GM19023 (cell line): ENCODE results near the gene TPK1.

Experiments
- ATAC-seq: cut with Tn5 transposase; IDR thresholded peaks from one replicate; pipeline ENCODE4 v1.9.1; 2021; ENCODE audit warnings: mild to moderate bottlenecking, moderate library complexity; ENCODE audit not compliant: unreplicated experiment

TPK1 gene

DNA sequence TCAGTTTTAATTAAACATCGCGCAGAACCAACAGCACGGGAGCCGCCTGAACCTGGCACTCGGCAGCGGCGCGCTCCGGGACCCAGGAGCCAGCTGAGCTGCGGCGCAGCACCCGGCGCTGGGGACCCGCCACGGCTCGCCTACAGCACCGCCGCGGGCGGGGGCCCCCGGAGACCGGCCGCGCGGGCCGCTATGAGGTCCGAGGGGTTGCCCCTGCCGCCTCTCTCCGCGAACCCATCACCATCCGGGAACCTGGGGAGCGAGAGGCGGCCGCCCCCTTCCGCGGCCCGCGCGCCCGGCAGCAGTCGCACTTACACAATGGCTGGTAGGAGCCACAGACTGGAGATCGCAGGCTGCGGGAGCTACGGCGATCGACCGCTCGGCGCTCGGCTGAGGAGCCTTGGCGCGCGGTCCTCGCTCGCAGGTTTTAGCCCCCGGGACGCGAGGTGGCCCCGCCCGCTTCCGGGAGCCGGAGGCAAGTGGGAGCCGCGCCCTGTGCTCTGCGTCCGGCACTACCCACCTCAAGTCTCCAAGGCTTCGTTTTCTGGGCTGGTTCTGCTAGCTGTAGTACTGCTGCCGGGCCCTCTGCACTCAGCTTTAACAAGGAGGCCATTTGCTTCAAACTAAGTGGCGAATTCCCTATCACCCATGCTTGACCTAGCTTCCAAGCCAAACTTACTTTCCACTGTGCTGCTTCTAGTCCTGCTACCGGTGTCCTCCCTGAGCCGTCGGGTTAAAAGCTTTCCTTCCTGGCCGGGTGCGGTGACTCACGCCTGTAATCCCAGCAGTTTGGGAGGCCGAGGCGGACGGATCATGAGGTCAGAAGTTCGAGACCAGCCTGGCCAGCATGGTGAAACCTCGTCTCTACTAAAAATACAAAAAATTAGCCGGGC lies at the start of gene TPK1:
Gene TPK1, minus strand, starts transcription at position 402 of the 893 bp plus-strand sequence. CDS start 451 bp downstream, outside the sequence.
- ATAC-seq = peak; percentile 90

DNA sequence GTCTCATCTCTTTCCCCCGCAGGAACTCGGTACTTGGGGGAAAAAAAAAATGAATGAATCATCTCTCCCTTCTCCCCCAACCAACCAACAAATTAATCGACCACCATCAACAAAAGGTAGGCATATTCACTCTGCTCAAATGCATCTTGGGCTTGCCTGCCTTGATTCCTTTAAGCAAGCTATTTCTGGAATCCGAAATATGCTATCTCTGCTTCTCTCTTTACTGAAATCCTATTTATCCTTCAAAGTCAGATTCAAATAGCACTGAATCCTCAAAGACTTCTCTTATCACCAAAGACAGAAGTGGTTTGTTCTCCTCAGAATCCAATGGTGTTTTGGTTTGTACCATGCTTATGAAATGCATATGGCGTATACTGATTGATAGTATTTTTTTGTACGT lies 49.6 kb upstream of the TPK1 start:
- ATAC-seq = no peak

DNA sequence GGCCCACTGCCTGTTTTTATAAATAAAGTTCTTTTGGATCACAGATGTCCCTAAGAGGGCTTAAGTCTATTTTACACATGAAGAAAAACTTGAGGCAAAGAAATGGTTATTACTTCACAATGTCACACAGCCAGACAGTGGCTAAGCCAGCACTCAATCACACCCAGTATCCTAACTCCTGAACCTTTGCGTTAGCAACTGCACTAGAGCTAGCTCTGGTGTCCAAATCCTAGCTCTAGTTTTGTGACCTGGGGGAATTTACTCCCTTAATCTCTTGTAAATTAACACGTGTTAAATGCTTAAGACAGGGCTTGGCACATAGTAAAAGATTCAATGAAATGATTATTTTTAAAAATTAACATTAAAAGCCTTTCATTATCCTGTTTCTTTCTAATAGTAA lies 49.0 kb upstream of the TPK1 start:
- no peak for ATAC-seq

DNA sequence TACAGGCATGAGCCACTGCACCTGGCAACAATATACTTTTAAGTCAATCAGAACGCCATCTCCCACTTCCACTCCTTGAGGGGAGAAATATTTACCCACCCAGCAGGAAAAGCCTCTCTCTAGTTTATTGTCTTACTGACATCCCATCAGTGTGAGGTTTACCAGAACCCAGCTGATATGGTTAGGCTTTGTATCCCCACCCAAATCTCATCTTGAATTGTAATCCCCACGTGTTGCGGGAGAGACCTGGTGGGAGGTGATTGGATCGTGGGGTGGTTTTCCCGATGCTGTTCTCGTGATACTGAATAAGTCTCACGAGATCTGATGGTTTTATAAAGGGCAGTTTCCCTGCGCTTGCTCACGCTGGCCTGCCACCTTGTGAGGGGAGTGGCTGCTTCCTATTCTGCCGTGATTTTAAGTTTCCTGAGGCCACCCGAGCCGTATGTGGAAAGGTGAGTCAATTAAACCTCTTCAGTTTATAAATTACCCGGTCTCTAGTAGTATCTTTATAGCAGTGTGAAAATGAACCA lies 37.5 kb upstream of the TPK1 start:
- ATAC-seq = no peak

DNA sequence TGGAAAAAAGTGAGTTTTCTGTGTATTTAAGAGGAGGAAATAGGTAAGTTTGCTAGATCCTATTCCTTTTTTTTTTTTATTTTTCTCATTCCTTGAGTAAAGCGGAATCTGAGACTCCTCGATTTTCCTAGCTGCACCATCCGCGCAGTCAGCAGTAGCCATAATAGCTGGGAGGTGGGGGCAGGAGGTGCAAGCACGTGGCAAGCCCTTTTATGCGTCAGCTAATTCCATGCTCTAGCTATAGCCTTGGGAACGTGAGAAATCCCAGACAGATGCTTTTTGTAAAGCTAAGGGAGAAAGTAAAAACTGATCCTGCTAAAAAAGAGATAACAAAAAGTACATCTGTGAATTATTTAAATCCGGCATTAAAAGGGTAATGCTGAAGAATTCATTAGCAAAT lies 33.2 kb upstream of the TPK1 start:
- no peak for ATAC-seq

DNA sequence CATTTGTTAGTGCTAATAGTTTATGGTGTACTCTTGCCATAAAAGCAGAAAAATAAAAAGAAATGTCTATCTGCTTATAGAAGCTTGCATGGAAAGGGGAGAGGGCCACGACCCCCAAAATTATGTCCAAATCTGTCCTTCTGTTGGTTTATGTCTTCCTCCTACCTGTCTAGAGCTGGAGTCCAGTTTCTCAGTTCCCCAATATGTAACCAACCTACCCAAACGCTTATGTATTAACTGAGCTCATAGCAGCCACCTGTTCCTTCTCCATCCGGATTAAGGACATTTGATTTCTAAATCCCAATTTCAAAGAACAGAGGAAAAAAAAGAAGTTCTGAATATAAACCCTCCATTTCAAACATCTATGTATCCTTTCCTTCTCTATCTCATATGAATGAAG lies 30.3 kb upstream of the TPK1 start:
- ATAC-seq = no peak

DNA sequence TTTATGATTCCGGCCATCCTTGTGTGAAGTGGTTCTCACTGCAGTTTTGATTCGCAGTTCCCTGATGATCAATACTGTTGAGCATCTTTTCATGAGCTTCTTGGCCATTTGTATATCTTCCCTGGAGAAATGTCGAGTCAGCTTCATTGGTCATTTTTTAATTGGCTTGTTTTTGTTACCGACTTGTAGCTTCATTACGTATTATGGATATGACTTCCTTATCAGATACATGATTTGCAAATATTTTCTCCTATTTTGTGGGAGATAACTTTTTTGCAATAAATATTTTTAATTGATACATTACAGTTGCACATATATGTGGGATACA lies 27.4 kb upstream of the TPK1 start:
- ATAC-seq = no peak

DNA sequence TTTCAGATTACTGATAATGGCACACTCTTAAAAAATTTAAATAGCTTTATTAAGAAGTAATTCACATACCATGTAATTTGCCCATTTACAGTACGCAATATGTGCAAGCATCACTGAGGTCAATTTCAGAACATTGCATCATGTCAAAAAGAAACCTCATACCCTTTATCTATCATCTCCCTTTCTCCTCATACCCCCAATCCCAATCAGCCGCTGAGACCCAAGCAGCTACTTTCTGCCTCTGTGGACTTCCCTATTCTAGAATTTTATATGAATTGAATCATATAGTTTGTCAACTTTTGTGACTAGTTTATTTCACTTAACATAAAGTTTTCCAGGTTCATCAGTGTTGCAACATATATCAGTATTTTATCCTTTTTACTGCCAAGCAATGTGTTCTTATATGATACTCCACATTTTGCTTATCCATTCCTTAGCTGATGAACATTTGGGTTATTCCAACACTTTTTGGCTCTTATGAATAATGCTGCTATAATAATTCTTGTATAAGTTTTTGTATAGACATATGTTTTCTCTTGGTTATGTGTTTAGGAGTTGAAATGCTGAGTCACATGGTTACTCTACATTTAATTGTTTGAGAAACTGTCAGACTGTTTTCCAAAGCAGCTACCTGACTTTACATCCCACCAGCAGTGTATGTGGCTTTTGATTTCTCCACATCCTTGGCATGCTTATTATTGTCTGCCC lies 26.9 kb upstream of the TPK1 start:
- no peak for ATAC-seq

DNA sequence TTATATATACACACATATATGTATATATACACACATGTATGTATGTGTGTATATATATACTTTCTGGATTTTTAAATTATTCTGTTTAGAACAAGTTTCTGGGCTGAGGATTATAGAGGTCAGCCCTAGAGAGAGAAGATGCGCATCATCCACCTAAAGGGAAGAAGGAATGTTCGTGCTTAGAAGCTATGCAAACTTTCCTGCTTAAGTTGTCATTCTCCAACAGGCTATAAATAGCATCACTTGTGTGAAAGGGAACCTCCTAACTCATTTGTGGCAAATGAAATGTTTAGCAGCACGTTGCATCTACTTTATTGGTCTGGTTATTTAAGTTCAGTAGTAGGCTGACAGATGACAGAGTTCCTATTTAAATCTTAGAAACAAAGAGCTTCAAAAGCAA lies 23.9 kb upstream of the TPK1 start:
- ATAC-seq = no peak

DNA sequence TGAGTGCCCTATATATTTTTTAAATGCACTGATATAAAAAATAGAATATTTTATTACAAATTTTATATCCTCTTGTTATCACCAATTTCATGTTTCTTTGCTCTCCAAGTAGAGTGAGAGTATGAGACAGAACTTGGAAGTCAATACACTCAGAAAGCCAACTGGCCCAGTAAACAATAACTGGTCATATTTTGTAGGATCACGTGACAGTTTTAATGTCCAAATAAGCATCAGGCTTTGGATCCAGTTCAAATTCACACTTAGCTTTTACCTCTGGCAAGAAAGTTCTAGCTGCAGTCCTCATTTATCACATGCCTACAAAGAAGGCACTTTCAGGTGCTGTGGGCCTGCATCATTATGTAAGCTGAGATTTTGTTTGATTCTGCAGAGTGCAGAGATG lies 21.6 kb upstream of the TPK1 start:
- no peak for ATAC-seq

DNA sequence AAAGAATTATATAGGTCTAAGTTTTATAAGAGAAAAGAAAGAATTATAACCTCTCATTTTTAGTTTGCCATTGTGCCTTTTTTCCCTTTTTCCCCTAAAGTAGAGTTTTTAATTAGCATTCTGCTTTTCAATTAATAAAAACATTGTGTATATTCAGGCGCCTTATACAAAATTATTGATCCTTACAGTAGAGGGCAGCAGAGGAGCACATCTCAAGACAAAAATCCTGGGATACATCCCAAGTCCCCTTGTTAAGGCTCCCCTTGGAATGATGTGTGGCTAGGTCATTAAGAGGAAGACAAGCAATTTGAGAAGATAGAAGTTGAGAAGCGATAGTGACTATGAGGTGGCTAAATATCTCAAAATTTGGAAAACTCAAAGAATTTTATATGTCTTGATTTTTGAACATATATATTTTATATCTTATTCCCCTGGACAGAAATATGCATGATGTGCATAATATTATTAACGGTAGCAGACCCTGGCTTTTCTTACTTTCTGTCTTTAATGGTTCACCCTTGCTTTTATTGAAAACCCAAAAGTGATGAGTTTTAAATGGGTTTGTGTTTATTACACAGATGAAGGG lies 19.1 kb upstream of the TPK1 start:
- no peak for ATAC-seq

DNA sequence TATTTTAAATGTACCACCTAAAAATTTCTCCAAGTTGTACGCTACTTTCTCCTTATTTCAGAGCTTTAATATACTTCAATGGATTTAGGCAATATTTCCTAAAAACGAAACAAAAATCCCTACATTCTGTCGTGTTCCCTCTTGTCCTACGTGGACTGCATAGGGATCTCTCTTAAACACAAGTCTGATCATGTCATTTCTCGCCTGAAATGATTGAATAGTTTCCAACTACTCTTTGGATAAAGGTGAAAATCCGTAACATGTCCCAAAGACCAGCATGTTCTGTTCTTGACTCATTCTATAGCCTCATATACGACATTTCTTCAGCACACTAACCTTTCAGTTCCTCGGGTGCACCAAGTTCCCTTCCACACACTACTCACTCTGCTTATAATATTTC lies 17.7 kb upstream of the TPK1 start:
- ATAC-seq = no peak

DNA sequence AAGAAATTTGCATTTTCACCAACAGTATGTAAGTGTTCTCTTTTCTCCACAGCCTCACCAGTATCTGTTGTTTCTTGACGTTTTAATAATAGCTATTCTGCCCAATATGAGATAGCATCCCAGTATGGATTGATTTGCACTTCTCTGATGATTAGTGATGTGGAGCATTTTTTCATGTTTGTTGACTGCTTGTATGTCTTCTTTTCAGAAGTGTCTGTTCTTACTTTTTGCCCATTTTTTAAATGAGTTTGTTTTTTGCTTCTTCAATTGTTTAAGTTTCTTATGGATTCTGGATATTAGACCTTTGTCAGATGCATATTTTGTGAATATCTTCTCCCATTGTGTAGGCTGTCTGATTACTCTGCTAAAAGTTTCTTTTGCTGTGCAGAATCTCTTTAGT lies 12.2 kb upstream of the TPK1 start:
- no peak for ATAC-seq

DNA sequence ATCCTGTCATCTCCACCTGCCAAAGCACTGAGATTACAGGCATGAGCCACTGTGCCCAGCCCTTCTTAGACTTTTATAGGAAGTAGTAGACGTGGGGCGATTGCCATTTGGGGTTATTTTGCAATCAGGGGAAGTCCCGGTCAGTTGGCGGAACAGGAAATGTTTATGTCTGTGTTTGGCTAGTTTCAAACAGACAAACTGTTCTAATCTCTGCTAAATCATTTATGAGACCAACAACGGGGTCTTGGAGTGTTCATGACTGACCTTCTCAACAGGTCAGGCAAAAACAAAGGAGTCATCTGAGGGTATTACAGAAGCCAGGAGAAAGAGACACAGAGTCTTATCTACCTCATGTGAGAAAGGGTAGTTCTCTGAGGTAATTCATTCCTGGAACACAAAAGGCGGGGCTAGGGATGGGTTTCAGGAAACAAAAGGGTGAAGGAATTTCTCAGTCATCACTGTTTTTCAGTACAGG lies 6.6 kb upstream of the TPK1 start:
- ATAC-seq = peak; percentile 93

DNA sequence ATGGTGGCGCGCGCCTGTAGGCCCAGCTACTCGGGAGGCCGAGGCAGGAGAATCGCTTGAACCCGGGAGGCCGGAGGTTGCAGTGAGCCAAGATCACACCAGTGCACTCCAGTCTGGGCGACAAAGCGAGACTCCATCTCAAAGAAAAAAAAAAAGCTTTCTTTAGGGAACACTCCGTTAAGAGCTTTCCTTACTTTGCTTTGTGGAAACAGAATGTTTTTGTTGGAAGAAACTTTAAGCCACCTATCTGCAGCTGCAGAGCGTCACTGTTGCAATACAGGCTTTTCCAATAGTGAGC lies 641 bp upstream of the TPK1 start:
- no peak for ATAC-seq

DNA sequence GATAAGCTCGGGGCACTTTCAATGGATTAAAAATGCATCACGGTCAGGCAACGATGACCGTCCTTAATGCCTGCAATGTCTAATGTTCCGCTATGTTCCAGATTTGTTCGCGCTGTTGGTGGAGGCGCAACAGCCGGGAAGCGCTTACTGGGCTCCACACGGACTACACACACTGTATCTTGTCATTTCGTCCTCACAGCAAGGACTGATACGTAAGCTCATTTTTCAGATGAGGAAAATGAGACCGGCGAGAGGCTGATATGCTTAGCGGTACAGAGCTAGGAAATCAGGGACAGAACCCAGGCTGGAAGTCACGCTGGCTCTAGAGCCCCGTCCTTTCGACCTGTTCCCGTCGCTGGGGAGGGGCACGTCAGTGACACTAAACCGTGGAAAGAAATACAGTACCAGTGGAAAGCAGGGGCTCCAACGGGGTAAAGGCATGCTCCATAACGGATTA lies 670 bp downstream of the TPK1 start:
- peak; percentile 41 for ATAC-seq

DNA sequence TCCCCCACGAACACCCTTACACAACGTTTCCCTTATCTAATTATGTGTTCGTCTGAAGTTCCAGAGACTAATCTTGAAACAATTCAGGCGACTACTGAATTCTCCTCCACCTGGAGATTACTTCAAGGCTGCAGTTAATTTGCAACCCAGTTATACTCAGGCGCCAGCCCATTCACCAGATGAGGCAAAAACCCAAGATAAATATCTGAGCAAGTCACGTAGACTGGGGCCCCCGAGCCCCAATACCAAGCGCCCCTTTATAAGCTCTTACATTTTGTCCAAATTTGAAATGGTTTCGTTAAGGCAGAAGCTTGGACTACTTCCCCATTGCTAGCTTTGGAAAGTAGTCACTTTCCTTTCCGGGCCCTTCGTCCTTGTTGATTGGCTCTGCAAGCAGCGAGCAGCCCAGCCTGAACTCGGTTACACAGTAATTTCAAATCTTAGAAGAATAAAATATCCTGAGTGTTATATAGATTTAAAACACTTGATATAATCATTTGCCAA lies 1.2 kb downstream of the TPK1 start:
- ATAC-seq = peak; percentile 15

DNA sequence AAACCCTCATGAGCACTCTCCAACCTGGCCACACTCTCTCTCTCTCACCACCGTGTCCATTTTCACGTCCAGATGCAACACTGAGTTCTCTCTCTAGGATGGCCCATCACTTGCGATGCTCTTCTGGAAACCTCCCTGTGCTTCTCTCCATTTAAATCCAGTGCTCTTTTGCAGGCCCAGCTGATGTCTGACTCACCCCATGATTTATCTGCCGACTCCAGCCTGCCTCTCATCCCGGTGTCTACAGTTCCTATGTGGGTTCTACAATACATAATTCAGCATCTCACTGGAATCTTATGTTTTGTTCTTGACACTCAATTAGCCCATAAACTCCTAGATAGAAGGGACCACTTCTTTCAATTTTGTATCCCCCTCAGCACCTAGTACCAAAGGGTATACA lies 5.0 kb downstream of the TPK1 start:
- no peak for ATAC-seq

DNA sequence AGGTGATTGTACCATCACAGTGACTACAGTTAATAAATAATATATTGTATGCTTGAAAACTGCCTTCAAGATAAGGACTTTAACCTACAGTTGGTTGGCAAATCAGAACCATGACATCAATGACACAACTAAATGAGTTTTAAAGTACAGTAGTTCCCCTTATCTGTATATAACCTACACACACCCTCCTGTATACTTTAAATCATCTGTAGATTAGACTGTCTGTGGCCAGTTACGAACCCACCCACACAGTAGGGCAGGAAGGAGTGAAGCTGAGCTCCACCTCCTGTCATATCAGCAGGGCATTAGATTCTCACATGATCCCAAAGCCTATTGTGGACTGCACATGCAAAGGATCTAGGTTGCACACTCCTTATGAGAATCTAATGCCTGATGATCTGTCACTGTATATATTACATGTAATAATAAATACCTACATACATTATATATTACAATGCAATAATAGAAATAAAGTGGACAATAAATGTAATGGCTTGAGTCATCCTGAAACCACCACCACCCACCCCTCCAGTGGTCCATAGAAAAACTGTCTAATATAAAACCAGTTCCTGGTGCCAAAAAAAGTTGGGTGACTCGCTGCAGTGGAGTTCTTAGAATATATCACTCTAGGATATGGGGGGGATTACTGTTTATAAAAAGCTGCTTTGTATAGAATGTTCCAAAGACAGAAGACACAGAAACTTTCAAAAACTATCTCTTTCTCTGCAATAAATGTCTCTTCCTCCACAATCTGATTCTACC lies 5.6 kb downstream of the TPK1 start:
- ATAC-seq = no peak

DNA sequence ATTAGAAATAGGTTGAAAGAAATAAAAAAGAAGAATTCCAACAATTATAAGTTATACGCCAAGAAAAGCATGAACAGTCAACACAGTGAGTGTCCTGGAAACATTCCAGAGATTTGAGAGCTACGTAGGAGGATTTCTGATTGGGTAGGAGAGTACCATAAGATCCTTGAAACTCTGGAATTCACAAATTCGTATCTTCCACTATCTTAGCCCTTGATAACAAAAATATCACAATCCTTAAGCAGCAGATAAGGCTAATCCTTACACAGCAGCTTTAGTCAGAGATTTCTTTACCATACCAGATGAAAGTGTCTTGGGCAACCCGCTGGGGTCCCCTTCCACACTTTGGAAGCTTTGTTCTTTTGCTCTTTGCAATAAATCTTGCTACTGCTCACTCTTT lies 8.2 kb downstream of the TPK1 start:
- ATAC-seq = no peak

DNA sequence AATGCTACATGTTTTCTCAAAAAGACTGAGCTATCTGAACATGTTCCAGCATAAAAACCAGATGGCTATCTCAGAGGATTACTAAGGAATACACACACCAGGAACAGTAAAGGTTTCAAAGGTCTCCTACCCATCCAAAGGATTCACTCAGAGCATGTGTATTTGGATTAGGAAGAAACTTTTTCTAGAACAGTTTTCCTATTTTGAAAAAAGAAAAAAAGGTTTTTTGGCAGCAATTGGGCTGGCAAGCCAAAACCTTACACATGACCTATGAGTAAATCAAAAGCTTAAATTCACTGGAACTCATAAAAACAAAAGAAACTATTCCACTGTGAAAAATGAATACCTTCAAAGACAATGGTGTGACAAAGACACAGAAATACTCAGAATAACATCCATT lies 9.6 kb downstream of the TPK1 start:
- ATAC-seq = no peak
